Testis (tissue), 3 donors: ENCODE measurements around the gene CLEC7A. TPM values are rescaled to one million over a fixed set of nuclear protein-coding genes. Genes with fewer than 3 reads are reported as not detected.

ENCODE experiments used
- DNase-seq: peaks from one replicate; pipeline ENCODE4 v3.0.0-alpha.2; 2019
- H3K27ac ChIP-seq, 2 donors: fragments of 200-600 bp; sonication (generic); one replicate each; pipeline ENCODE4 v1.5.1; 2019
- H3K27me3 ChIP-seq: fragments of 200-600 bp; sonication (generic); one replicate; pipeline ENCODE4 v1.5.1; 2019
- H3K36me3 ChIP-seq: fragments of 200-600 bp; sonication (generic); one replicate; pipeline ENCODE4 v1.5.1; 2017; ENCODE audit warnings: low read depth; ENCODE audit errors: missing control alignments
- H3K4me1 ChIP-seq: fragments of 200-600 bp; sonication (generic); one replicate; pipeline ENCODE4 v1.5.1; 2019
- H3K4me3 ChIP-seq, 2 donors: fragments of 200-600 bp; sonication (generic); one replicate each; pipeline ENCODE4 v1.5.1; 2017 to 2019
- H3K9me3 ChIP-seq: fragments of 200-600 bp; sonication (generic); one replicate; pipeline ENCODE4 v1.5.1; 2017
- POLR2A ChIP-seq: fragments of 450-650 bp; IDR thresholded peaks from one replicate; pipeline ENCODE4 v1.6.1; 2017; ENCODE audit warnings: antibody characterized with exemption, mild to moderate bottlenecking, moderate library complexity
- WGBS, 2 donors: methylation state at CpG; one replicate each; pipeline ENCODE4 v1.1.5; 2018; 5-methylcytosine and 5-hydroxymethylcytosine counted together
- intact Hi-C: fragments of 100-400 bp; cut with DNase I; formaldehyde crosslinking; loops from one replicate; pipeline ENCODE4 v1.15.1; 2023; ENCODE audit warnings: low total_unique reads
- polyA plus RNA-seq: library from polyadenylated mRNA; stranded (reverse); fragments of 350-450 nt; fragmentation: Illumina TruSeq; extraction: RNeasy Lipid Tissue Mini Kit (QIAGEN cat#74804); gene quantifications from one replicate; pipeline ENCODE4 v1.2.3, GENCODE V29; 2014; ENCODE audit warnings: low read depth, low replicate concordance; ENCODE audit not compliant: insufficient read depth
- total RNA-seq, 2 donors: library from RNA; depleted of rRNA; stranded (reverse); fragments of >200 nt; gene quantifications; one replicate each; pipeline ENCODE4 v1.2.3, GENCODE V29; 2016
- TF ChIP-seq, protein P1 (sequence below), 3 experiments: fragments of 450-650 bp in 2 of 3; fragments of 200-600 bp in 1 of 3; sonication (generic) in 1 of 3; IDR thresholded peaks; one replicate each; pipeline ENCODE4 v1.5.1; 2016 to 2019; ENCODE audit warnings: antibody characterized with exemption in 3 of 3, mild to moderate bottlenecking in 2 of 3, moderate library complexity in 1 of 3

CLEC7A gene
- total and polyA plus RNA-seq, 3 donors from 2014 or later, result 1.9 to 4.8 (median 4.4) TPM

DNA sequence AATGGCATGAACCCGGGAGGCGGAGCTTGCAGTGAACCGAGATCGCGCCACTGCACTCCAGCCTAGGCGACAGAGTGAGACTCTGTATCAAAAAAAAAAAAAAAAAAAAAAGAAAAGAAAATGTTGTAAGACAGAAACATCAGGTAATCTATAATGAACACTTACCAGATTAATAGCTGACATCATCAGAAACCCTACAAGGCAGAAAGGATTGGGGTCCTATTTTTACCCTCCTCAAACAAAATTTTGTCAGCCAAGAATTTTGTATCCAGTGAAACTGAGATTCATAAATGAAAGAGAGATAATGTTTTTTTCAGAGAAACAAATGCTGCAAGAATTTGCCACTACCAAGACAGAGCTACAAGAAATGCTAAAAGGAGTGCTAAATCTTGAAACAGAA, 45.3 kb downstream of the CLEC7A start:
- Histone ChIP-seq H3K9me3 (no peaks in the 10 kb centered on the region), H3K4me3 (no peak overlapping the region), H3K4me1 (no peaks in the 10 kb centered on the region), H3K27ac (no peak overlapping the region), H3K36me3 (no peaks in the 10 kb centered on the region), H3K27me3 (no peaks in the 10 kb centered on the region)
- DNase-seq, result no peak
- no peak for TF ChIP-seq POLR2A
- TF ChIP-seq, protein P1, sequence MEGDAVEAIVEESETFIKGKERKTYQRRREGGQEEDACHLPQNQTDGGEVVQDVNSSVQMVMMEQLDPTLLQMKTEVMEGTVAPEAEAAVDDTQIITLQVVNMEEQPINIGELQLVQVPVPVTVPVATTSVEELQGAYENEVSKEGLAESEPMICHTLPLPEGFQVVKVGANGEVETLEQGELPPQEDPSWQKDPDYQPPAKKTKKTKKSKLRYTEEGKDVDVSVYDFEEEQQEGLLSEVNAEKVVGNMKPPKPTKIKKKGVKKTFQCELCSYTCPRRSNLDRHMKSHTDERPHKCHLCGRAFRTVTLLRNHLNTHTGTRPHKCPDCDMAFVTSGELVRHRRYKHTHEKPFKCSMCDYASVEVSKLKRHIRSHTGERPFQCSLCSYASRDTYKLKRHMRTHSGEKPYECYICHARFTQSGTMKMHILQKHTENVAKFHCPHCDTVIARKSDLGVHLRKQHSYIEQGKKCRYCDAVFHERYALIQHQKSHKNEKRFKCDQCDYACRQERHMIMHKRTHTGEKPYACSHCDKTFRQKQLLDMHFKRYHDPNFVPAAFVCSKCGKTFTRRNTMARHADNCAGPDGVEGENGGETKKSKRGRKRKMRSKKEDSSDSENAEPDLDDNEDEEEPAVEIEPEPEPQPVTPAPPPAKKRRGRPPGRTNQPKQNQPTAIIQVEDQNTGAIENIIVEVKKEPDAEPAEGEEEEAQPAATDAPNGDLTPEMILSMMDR (IDR thresholded peaks at IDR 0.05), result no peak
- 75 to 80% methylated on average over 6 of the region's 6 CpGs for WGBS, 2 donors
- intact Hi-C loops, result no loop called here

GRCh38 chr12:10082117-10082874, 47.7 kb downstream of the CLEC7A start:
- WGBS, 2 donors, result 81 to 83% methylated on average over 5 of the region's 5 CpGs
- no peaks in the 10 kb centered on the region for H3K9me3 ChIP-seq
- intact Hi-C loops, result no loop called here

GRCh38 chr12:10075451-10075850, 54.5 kb downstream of the CLEC7A start:
- TF ChIP-seq, protein P1 (IDR thresholded peaks at IDR 0.05), result no peak
- no peak for TF ChIP-seq POLR2A
- H3K27ac ChIP-seq, result no peak overlapping the region
- H3K9me3 ChIP-seq, result no peaks in the 10 kb centered on the region
- H3K27me3 ChIP-seq, result no peaks in the 10 kb centered on the region
- no peak for DNase-seq
- H3K4me1 ChIP-seq, result no peaks in the 10 kb centered on the region
- intact Hi-C loops, result no loop called here
- no peak overlapping the region for H3K4me3 ChIP-seq
- no peaks in the 10 kb centered on the region for H3K36me3 ChIP-seq

More at GRCh38 chr12:10082117-10082874, 47.7 kb downstream of the CLEC7A start:
- no peaks in the 10 kb centered on the region for H3K4me1 ChIP-seq
- no peaks in the 10 kb centered on the region for H3K36me3 ChIP-seq
- TF ChIP-seq, protein P1 (IDR thresholded peaks at IDR 0.05), result no peak
- TF ChIP-seq POLR2A, result no peak
- no peaks in the 10 kb centered on the region for H3K27me3 ChIP-seq
- H3K4me3 ChIP-seq, result no peak overlapping the region
- DNase-seq, result no peak
- H3K27ac ChIP-seq, result no peak overlapping the region

GRCh38 chr12:10073261-10073660, 56.7 kb downstream of the CLEC7A start:
- intact Hi-C loops, result no loop called here
- Histone ChIP-seq H3K27ac (no peak overlapping the region), H3K9me3 (no peaks in the 10 kb centered on the region), H3K27me3 (no peaks in the 10 kb centered on the region), H3K4me1 (no peaks in the 10 kb centered on the region), H3K36me3 (no peaks in the 10 kb centered on the region), H3K4me3 (no peak overlapping the region)
- 94 to 98% methylated on average over 5 of the region's 5 CpGs for WGBS, 2 donors
- no peak for TF ChIP-seq POLR2A
- TF ChIP-seq, protein P1 (IDR thresholded peaks at IDR 0.05), result no peak
- no peak for DNase-seq

DNA sequence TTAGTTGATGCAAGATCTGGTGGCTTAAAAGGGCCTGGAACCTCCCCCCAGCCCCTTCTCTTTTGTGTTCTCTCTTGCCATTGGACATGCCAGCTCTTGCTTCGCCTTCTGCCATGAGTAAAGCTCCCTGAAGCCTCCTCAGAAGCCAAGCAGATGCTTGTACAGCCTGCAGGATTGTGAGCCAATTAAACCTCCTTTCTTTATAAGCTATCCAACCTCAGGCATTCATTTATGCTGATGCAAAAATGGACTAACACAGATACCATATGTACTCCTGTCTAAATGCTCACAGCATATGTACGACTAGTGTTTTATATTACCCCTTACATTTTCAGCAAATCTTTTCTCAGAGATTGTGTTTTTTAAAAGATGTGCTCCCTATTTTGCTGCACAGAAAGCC, 57.9 kb downstream of the CLEC7A start:
- no peak overlapping the region for H3K4me3 ChIP-seq
- no peak for DNase-seq
- H3K4me1 ChIP-seq, result no peaks in the 10 kb centered on the region
- 86 to 93% methylated on average over 2 of the region's 2 CpGs for WGBS, 2 donors
- H3K9me3 ChIP-seq, result no peaks in the 10 kb centered on the region
- H3K27me3 ChIP-seq, result no peaks in the 10 kb centered on the region
- H3K36me3 ChIP-seq, result no peaks in the 10 kb centered on the region
- no peak for TF ChIP-seq POLR2A
- TF ChIP-seq, protein P1 (IDR thresholded peaks at IDR 0.05), result no peak
- intact Hi-C loops, result no loop called here
- H3K27ac ChIP-seq, result no peak overlapping the region
